ENCODE results near the gene ANLN. TPM values are rescaled to one million over a fixed set of nuclear protein-coding genes. Genes with fewer than 3 reads are reported as not detected.

The ANLN gene
- total RNA-seq, 1 experiment from 2014 or later: 78.9 TPM

GRCh38 chr7:36393826-36394225 lies 4.2 kb downstream of the ANLN start:
- peaks cover 3% of the 10 kb centered on the region for H3K4me1 ChIP-seq (ENCODE audit: insufficient read depth, low read length)
- H4K91ac ChIP-seq (ENCODE audit: insufficient read length, low read depth, low read length): no peak overlapping the region
- no peak overlapping the region for H3K23ac ChIP-seq (ENCODE audit: insufficient read length, low read depth, low read length)
- no peak overlapping the region for H3K4ac ChIP-seq (ENCODE audit: low read depth, low read length)
- H3K79me2 ChIP-seq (ENCODE audit: insufficient read depth, low read length): peaks cover 34% of the 10 kb centered on the region; the same call in 1 of the 2 replicates
- H3K27me3 ChIP-seq (ENCODE audit: insufficient read depth, low read length): no peaks in the 10 kb centered on the region
- no peak overlapping the region for H3K27ac ChIP-seq (ENCODE audit: insufficient read length, low read depth, low read length)
- H3K9ac ChIP-seq (ENCODE audit: extremely low read depth, insufficient read length, low read length): no peak overlapping the region
- H4K8ac ChIP-seq (replicated peaks; ENCODE audit: insufficient read length, low read depth, low read length): no peak overlapping the region
- no peak for TF ChIP-seq CTCF (conservative IDR thresholded peaks at IDR 0.05)
- H2BK15ac ChIP-seq (ENCODE audit: low read depth, low read length): no peak overlapping the region
- no peak for DNase-seq
- no peak overlapping the region for H3K4me2 ChIP-seq (ENCODE audit: insufficient read depth, insufficient read length, low read length)
- no peak overlapping the region for H2AFZ ChIP-seq (ENCODE audit: low read length)
- H2BK120ac ChIP-seq (ENCODE audit: low read depth, low read length, poor library complexity, severe bottlenecking): no peak overlapping the region
- no peaks in the 10 kb centered on the region for H4K20me1 ChIP-seq (ENCODE audit: control insufficient read depth, insufficient read depth, insufficient read length)
- no CpG with 5 or more reads among the region's 1 CpG for WGBS (ENCODE audit: extremely low coverage, insufficient read length, low lambda C conversion rate)
- Mint-ChIP-seq H3K27me3 (ENCODE audit: low read depth) (peaks cover 2% of the 10 kb centered on the region; the same call in 1 of the 2 replicates), H3K4me3 (no peak overlapping the region), H3K36me3 (ENCODE audit: insufficient read depth in 1 of 3, low read depth in 3 of 3) (peaks cover 31 to 47% (median 38%) of the 10 kb centered on the region in 3 experiments), H3K27ac (peak overlapping the region; percentile 2 to 80 (median 30); a peak in 1 of 7 replicates), H3K9me3 (peaks cover 8 to 15% of the 10 kb centered on the region in 2 experiments), H3K4me1 (peaks cover 36 to 40% of the 10 kb centered on the region in 2 experiments)
- H3K79me1 ChIP-seq (ENCODE audit: insufficient read depth, low read depth, low read length, poor library complexity, severe bottlenecking): peaks cover 3% of the 10 kb centered on the region
- H3K14ac ChIP-seq (ENCODE audit: insufficient read depth, low read length): no peak overlapping the region
- no peak overlapping the region for H2BK12ac ChIP-seq (ENCODE audit: insufficient read length, low read depth, low read length)
- no peak overlapping the region for H2BK20ac ChIP-seq (ENCODE audit: low read depth, low read length, poor library complexity, severe bottlenecking)
- H3K56ac ChIP-seq (ENCODE audit: insufficient read length, low read depth, low read length): no peak overlapping the region
- H3K18ac ChIP-seq (ENCODE audit: insufficient read length, low read depth, low read length): no peak overlapping the region
- H2BK5ac ChIP-seq (ENCODE audit: insufficient read length, low read length): no peak overlapping the region
- no peaks in the 10 kb centered on the region for H3K9me3 ChIP-seq (ENCODE audit: control insufficient read depth, low read depth, low read length)
- H3T11ph ChIP-seq (ENCODE audit: low read length): no peak overlapping the region
- H4K5ac ChIP-seq (ENCODE audit: insufficient read length, low read depth, low read length): no peak overlapping the region
- H3K23me2 ChIP-seq (ENCODE audit: insufficient read length, low read depth, low read length, poor library complexity, severe bottlenecking): no peaks in the 10 kb centered on the region
- no peak overlapping the region for H2AK5ac ChIP-seq (ENCODE audit: insufficient read length, low read length)

Measured in H9 (cell line).